Type B pancreatic cell (in vitro differentiated cells): Measurements from ENCODE around the gene C22orf31. TPM values are rescaled to one million over a fixed set of nuclear protein-coding genes. Genes with fewer than 3 reads are reported as not detected.

Source experiments
- DNase-seq: peaks from one replicate; pipeline ENCODE4 v3.0.0; 2021; ENCODE audit warnings: mixed read lengths; ENCODE audit not compliant: unreplicated experiment; ENCODE audit errors: extremely low spot score
- H3K27ac Mint-ChIP-seq: 2 replicates; pipeline ENCODE4 v1.8.0; 2021; ENCODE audit warnings: mild to moderate bottlenecking, mixed read lengths
- H3K27me3 Mint-ChIP-seq: 2 replicates; pipeline ENCODE4 v1.8.0; 2021; ENCODE audit warnings: mixed read lengths
- H3K36me3 Mint-ChIP-seq: 2 replicates; pipeline ENCODE4 v1.8.0; 2021; ENCODE audit warnings: mixed read lengths
- H3K4me1 Mint-ChIP-seq: one replicate; pipeline ENCODE4 v1.8.0; 2021; ENCODE audit warnings: mixed read lengths; ENCODE audit not compliant: unreplicated experiment
- H3K4me3 Mint-ChIP-seq: 2 replicates; pipeline ENCODE4 v1.8.0; 2021; ENCODE audit warnings: mild to moderate bottlenecking, mixed read lengths
- H3K9me3 Mint-ChIP-seq: 2 replicates; pipeline ENCODE4 v1.8.0; 2021; ENCODE audit warnings: mixed read lengths
- total RNA-seq: library from RNA; stranded (reverse); gene quantifications from 2 replicates; pipeline ENCODE4 v1.2.1, GENCODE V29; 2021; ENCODE audit warnings: low replicate concordance
- TF ChIP-seq, protein P1 (sequence below): fragments of 200-600 bp; sonication (generic); conservative IDR thresholded peaks from 2 replicates; pipeline ENCODE4 v1.5.0; 2021; ENCODE audit warnings: antibody characterized with exemption, mild to moderate bottlenecking

C22orf31 gene
- total RNA-seq, 1 donor from 2014 or later, result 0.63 TPM

DNA sequence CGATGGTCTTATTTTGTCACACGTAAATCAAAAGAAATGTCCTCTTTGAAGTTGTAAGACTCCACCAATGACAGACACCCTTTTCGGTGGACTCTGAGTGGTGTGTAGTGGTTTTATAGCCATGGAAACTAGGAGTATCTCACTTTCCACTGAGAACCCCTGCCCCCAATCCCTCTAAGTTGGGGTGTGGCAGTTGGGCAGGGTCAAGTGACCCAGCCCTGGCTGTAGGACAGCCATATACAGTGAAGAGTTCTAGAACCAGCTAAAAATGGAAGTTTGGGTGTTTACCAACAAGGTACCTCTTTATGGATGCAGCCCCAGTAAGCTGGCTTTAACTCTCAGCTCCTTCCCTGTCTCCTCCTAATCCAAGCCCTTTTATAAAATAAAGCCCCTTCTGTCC is 5.2 kb downstream of the C22orf31 start:
- H3K27me3 Mint-ChIP-seq, result no peaks in the 10 kb centered on the region
- peaks cover 12% of the 10 kb centered on the region for H3K36me3 Mint-ChIP-seq
- H3K27ac Mint-ChIP-seq, result no peak overlapping the region
- TF ChIP-seq, protein P1, sequence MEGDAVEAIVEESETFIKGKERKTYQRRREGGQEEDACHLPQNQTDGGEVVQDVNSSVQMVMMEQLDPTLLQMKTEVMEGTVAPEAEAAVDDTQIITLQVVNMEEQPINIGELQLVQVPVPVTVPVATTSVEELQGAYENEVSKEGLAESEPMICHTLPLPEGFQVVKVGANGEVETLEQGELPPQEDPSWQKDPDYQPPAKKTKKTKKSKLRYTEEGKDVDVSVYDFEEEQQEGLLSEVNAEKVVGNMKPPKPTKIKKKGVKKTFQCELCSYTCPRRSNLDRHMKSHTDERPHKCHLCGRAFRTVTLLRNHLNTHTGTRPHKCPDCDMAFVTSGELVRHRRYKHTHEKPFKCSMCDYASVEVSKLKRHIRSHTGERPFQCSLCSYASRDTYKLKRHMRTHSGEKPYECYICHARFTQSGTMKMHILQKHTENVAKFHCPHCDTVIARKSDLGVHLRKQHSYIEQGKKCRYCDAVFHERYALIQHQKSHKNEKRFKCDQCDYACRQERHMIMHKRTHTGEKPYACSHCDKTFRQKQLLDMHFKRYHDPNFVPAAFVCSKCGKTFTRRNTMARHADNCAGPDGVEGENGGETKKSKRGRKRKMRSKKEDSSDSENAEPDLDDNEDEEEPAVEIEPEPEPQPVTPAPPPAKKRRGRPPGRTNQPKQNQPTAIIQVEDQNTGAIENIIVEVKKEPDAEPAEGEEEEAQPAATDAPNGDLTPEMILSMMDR, result no peak
- no peak for DNase-seq
- H3K9me3 Mint-ChIP-seq, result no peaks in the 10 kb centered on the region
- no peak overlapping the region for H3K4me3 Mint-ChIP-seq
- peaks cover 35% of the 10 kb centered on the region for H3K4me1 Mint-ChIP-seq

DNA sequence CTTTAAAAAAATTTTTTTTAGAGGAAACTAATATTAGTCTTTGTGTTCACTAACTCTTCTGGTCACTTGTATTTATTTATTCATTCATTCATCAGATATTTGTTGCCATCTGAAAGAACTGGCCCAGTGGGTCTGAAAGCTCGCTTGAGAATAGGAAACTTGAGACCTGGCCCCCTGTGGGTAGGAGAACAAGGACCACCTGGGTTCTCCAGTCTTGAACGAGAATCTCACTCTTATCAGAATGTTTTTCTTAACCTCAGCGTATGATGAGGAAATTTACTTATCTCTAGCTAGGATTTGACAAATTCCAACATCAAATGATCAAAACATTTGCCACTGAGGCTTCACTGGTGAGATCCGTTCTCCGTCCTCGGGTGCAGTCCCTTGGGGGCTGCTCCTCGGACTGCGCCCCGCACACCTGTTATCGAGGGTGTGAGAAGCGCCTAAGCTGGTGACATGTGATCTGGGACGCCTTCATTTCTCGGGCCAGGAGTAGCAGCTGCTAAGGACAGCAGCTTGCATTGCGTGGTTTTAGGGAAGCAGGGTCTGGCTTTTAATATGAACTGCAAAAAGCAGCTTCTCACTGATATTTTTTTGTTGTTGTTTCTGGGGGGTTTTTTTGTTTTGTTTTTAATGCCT is 6.3 kb downstream of the C22orf31 start:
- TF ChIP-seq, protein P1, result no peak
- no peak for DNase-seq
- no peak overlapping the region for H3K27ac Mint-ChIP-seq
- H3K36me3 Mint-ChIP-seq, result peaks cover 12% of the 10 kb centered on the region
- peaks cover 27% of the 10 kb centered on the region for H3K4me1 Mint-ChIP-seq
- no peaks in the 10 kb centered on the region for H3K27me3 Mint-ChIP-seq
- no peak overlapping the region for H3K4me3 Mint-ChIP-seq
- no peaks in the 10 kb centered on the region for H3K9me3 Mint-ChIP-seq

DNA sequence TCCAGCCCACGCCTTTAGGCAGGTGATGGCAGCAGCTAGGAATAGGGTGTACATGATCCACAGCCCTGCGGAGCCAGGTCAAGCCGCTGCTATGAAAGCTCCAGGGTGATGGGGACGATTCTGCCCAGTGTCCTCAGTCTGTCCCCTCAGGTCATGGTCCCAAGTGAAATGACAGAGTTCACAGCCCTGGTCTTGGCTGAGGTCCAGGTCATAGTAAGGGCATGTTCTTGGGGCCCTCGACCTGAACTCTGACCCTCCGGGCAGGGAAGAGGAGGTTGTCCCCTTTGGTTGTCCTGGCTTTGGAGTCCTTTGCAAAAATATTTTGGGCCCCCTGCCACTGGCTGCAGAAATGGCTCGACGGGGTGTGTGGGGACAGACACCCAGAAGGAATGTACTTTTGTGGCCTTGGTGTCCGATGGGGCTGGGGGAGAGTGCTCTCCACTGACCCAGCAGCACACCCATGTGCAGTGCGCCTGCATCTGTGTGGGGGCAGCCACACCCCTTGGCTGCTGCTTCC is 7.3 kb downstream of the C22orf31 start:
- Mint-ChIP-seq H3K4me3 (no peak overlapping the region), H3K27ac (no peak overlapping the region), H3K9me3 (no peaks in the 10 kb centered on the region), H3K27me3 (no peaks in the 10 kb centered on the region), H3K4me1 (peaks cover 23% of the 10 kb centered on the region), H3K36me3 (peaks cover 12% of the 10 kb centered on the region)
- TF ChIP-seq, protein P1, result no peak
- no peak for DNase-seq

DNA sequence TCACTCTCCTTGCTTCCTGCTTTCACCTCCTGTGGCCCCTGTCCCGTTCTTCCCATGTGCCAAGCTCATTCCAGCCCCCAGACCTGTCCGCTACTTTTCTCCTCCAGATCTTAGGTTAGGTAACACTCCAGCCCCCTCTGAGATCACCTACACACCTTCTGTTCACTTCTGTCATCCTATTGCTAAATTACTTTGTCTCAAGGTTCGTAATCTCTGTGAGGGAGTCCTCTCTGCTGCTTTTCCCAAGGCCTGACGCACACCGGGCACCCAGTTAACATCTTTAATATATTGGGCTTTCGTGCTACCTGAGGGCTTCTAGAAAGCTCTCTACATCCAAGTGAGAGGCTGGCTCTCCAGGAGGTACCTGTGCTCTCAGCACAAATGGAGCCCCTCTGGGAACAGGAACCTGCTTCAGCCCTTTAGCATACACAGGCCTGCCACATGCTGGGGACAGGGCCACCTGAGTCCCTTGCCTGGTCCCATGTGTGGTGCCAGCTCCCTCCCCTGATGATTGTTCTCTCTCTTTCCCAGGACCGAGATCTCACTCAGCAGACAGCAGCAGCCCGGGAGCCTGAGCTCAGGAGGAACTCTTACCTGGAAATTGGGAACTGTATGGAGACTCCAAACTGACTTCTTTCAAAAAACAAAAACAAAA is 8.5 kb downstream of the C22orf31 start:
- peaks cover 13% of the 10 kb centered on the region for H3K4me1 Mint-ChIP-seq
- DNase-seq, result no peak
- peak overlapping the region; percentile 17 for H3K27ac Mint-ChIP-seq
- H3K36me3 Mint-ChIP-seq, result peaks cover 12% of the 10 kb centered on the region
- H3K27me3 Mint-ChIP-seq, result no peaks in the 10 kb centered on the region
- H3K4me3 Mint-ChIP-seq, result no peak overlapping the region
- TF ChIP-seq, protein P1, result no peak
- H3K9me3 Mint-ChIP-seq, result no peaks in the 10 kb centered on the region

DNA sequence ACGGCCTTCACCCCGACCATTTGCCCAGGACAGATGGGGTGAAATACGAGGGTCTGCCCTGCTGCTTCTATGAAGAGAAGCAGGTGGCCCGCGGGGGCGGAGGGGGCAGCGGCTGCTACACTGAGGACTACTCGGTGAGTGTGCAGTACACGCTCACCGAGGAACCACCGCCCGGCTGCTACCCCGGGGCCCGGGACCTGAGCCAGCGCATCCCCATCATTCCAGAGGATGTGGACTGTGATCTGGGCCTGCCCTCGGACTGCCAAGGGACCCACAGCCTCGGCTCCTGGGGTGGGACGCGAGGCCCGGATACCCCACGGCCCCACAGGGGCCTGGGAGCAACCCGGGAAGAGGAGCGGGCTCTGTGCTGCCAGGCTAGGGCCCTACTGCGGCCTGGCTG is 11.2 kb downstream of the C22orf31 start:
- Mint-ChIP-seq H3K4me1 (peaks cover 9% of the 10 kb centered on the region), H3K4me3 (no peak overlapping the region), H3K27ac (no peak overlapping the region), H3K9me3 (no peaks in the 10 kb centered on the region), H3K27me3 (no peaks in the 10 kb centered on the region), H3K36me3 (peaks cover 17% of the 10 kb centered on the region)
- DNase-seq, result no peak
- TF ChIP-seq, protein P1, result no peak
